Neural cell (in vitro differentiated cells): ENCODE measurements around the gene COL4A2. TPM values are rescaled to one million over a fixed set of nuclear protein-coding genes. Genes with fewer than 3 reads are reported as not detected.

ENCODE experiments used
- H2AFZ ChIP-seq: fragments of 200-600, 300-800 bp; sonication (generic), shearing (Covaris generic); 2 replicates; pipeline ENCODE4 v1.6.0; 2014; ENCODE audit warnings: low read depth, mild to moderate bottlenecking, antibody characterized with exemption, low read length, moderate library complexity
- H3F3A ChIP-seq: fragments of 200-600 bp; shearing (Covaris generic); 2 replicates; pipeline ENCODE4 v1.6.1; 2016; ENCODE audit warnings: mild to moderate bottlenecking, moderate library complexity, mixed read lengths, antibody characterized with exemption, low read length; ENCODE audit not compliant: insufficient read depth, poor library complexity, severe bottlenecking
- H3K27ac ChIP-seq: fragments of 200-600, 300-800 bp; sonication (generic), shearing (Covaris generic); 2 replicates; pipeline ENCODE4 v1.5.1; 2014; ENCODE audit warnings: mild to moderate bottlenecking, low read length, moderate library complexity
- H3K27me3 ChIP-seq: fragments of 300-800, 200-600 bp; sonication (generic), shearing (Covaris generic); 2 replicates; pipeline ENCODE4 v1.6.0; 2014; ENCODE audit warnings: mild to moderate bottlenecking, low read depth, low read length, moderate library complexity; ENCODE audit not compliant: insufficient read depth
- H3K36me3 ChIP-seq: fragments of 300-800, 200-600 bp; sonication (generic), shearing (Covaris generic); 2 replicates; pipeline ENCODE4 v1.5.1; 2014; ENCODE audit warnings: mild to moderate bottlenecking, antibody characterized with exemption, low read length, moderate library complexity; ENCODE audit not compliant: insufficient read depth
- H3K4me2 ChIP-seq: fragments of 300-800, 200-600 bp; sonication (generic), shearing (Covaris generic); 2 replicates; pipeline ENCODE4 v1.6.0; 2014; ENCODE audit warnings: mild to moderate bottlenecking, low read length
- H3K4me3 ChIP-seq: fragments of 300-800, 200-600 bp; sonication (generic), shearing (Covaris generic); 2 replicates; pipeline ENCODE4 v1.5.1; 2014; ENCODE audit warnings: mild to moderate bottlenecking, low read length, moderate library complexity
- H3K79me2 ChIP-seq: fragments of 200-600 bp; shearing (Covaris generic); replicated peaks from 2 replicates; pipeline ENCODE4 v1.6.0; 2014; ENCODE audit warnings: mild to moderate bottlenecking, low read length, moderate library complexity; ENCODE audit not compliant: insufficient read depth
- H3K9ac ChIP-seq: fragments of 300-800, 200-600 bp; sonication (generic), shearing (Covaris generic); 2 replicates; pipeline ENCODE4 v1.6.1; 2016; ENCODE audit warnings: mild to moderate bottlenecking, low read length, mixed read lengths
- H3K9me2 ChIP-seq: fragments of 200-600 bp; shearing (Covaris generic); 2 replicates; pipeline ENCODE4 v1.6.1; 2016; ENCODE audit warnings: mild to moderate bottlenecking, low read length, mixed read lengths; ENCODE audit not compliant: insufficient read depth
- H3K9me3 ChIP-seq: fragments of 200-600, 300-800 bp; sonication (generic), shearing (Covaris generic); 2 replicates; pipeline ENCODE4 v1.6.1; 2016; ENCODE audit warnings: mild to moderate bottlenecking, mixed run types, low read length, moderate library complexity, mixed read lengths
- H4K20me1 ChIP-seq: fragments of 200-600 bp; shearing (Covaris generic); 2 replicates; pipeline ENCODE4 v1.6.1; 2016; ENCODE audit warnings: mild to moderate bottlenecking, mixed run types; ENCODE audit not compliant: insufficient read depth
- CTCF ChIP-seq: fragments of 450-650 bp; IDR thresholded peaks from 2 replicates; pipeline ENCODE4 v1.5.1; 2014; ENCODE audit warnings: antibody characterized with exemption, mild to moderate bottlenecking, moderate library complexity; ENCODE audit not compliant: poor library complexity, severe bottlenecking
- EP300 ChIP-seq: fragments of 450-650 bp; conservative IDR thresholded peaks from 2 replicates; pipeline ENCODE4 v1.6.1; 2014; ENCODE audit warnings: antibody characterized with exemption, mild to moderate bottlenecking, moderate library complexity; ENCODE audit not compliant: poor library complexity, severe bottlenecking
- EZH2 ChIP-seq: fragments of 200-600, 300-800 bp; shearing (Covaris generic), sonication (generic); IDR thresholded peaks from 2 replicates; pipeline ENCODE4 v1.6.1; 2014; ENCODE audit warnings: antibody characterized with exemption, low read length, borderline replicate concordance, mild to moderate bottlenecking; ENCODE audit not compliant: insufficient read depth, poor library complexity, severe bottlenecking
- MXI1 ChIP-seq: fragments of 450-650 bp; conservative IDR thresholded peaks from 2 replicates; pipeline ENCODE4 v1.6.1; 2014; ENCODE audit warnings: antibody characterized with exemption, mild to moderate bottlenecking; ENCODE audit not compliant: poor library complexity, severe bottlenecking
- POLR2AphosphoS5 ChIP-seq: IDR thresholded peaks from 2 replicates; pipeline ENCODE4 v1.6.1; 2012
- RAD21 ChIP-seq: fragments of 450-650 bp; conservative IDR thresholded peaks from 2 replicates; pipeline ENCODE4 v1.6.1; 2014; ENCODE audit warnings: antibody characterized with exemption, mild to moderate bottlenecking, moderate library complexity
- REST ChIP-seq: IDR thresholded peaks from 2 replicates; pipeline ENCODE4 v1.6.1; 2012; ENCODE audit warnings: borderline replicate concordance
- SMC3 ChIP-seq: fragments of 450-650 bp; conservative IDR thresholded peaks from 2 replicates; pipeline ENCODE4 v1.6.1; 2014; ENCODE audit warnings: antibody characterized with exemption, mild to moderate bottlenecking, moderate library complexity; ENCODE audit not compliant: poor library complexity
- TAF1 ChIP-seq: IDR thresholded peaks from 2 replicates; pipeline ENCODE4 v1.6.1; 2012; ENCODE audit warnings: low read depth
- polyA plus RNA-seq: library from polyadenylated mRNA; depleted of rRNA; stranded (reverse); fragments of >200 nt; gene quantifications from 2 replicates; pipeline ENCODE4 v1.2.3, GENCODE V29; 2014

Gene COL4A2
- polyA plus RNA-seq, 1 donor from 2014 or later: 30.8 TPM

- Histone ChIP-seq H3K36me3 (no peaks in the 10 kb centered on the region), H3K79me2 (no peaks in the 10 kb centered on the region), H3F3A (no peaks in the 10 kb centered on the region), H4K20me1 (no peaks in the 10 kb centered on the region), H2AFZ (no peak overlapping the region), H3K27ac (no peak overlapping the region), H3K27me3 (no peaks in the 10 kb centered on the region), H3K9me3 (no peaks in the 10 kb centered on the region), H3K4me3 (no peak overlapping the region), H3K9me2 (no peaks in the 10 kb centered on the region), H3K4me2 (no peak overlapping the region), H3K9ac (no peak overlapping the region)
- TF ChIP-seq EP300 (no peak), MXI1 (no peak), EZH2 (no peak), RAD21 (no peak), CTCF (no peak), POLR2AphosphoS5 (no peak), REST (no peak), TAF1 (no peak), SMC3 (no peak)
Measured at GRCh38 chr13:110402299-110403069, 95.4 kb downstream of the COL4A2 start.

- H3K4me2 ChIP-seq: no peak overlapping the region
- no peaks in the 10 kb centered on the region for H3K79me2 ChIP-seq
- no peaks in the 10 kb centered on the region for H3K9me2 ChIP-seq
- H2AFZ ChIP-seq: no peak overlapping the region
- no peak overlapping the region for H3K9ac ChIP-seq
- TF ChIP-seq POLR2AphosphoS5 (no peak), REST (no peak), MXI1 (no peak), CTCF (no peak), RAD21 (no peak), EP300 (no peak)
- no peaks in the 10 kb centered on the region for H4K20me1 ChIP-seq
- H3K9me3 ChIP-seq: no peaks in the 10 kb centered on the region
- H3K27ac ChIP-seq: no peak overlapping the region
- H3K27me3 ChIP-seq: no peaks in the 10 kb centered on the region
- H3K4me3 ChIP-seq: no peak overlapping the region
- H3F3A ChIP-seq: no peaks in the 10 kb centered on the region
- H3K36me3 ChIP-seq: no peaks in the 10 kb centered on the region
Measured at GRCh38 chr13:110403315-110403714, 96.2 kb downstream of the COL4A2 start.
